ENCODE results near the gene R3HDM1.
"Not testable (repeated sequence)": the region's sequence is repeated elsewhere in the genome, so short reads cannot be mapped to it uniquely, and the experiment has no call there.

Gene R3HDM1

GRCh38 chr2:135573620-135574019 lies 42.3 kb downstream of the R3HDM1 start:
- FAIRE-seq = no peak

DNA sequence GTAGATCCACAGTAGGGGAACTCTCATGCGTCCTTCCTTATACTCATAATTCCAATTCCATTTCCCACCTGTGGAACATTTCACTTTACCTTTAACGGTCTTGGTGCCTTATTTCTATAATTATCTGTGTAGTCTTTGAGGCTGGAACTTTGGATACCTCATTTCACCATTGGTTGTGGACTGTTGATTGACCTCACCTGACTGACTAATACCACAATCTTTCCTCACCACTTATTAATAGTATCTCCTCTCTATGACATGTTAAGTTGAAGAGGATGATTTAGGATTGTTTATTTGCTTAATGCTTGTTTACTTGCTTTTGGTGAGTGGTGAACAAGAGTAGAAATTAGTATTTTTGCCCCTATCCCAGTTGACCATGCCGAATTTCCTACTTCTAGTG lies 50.0 kb downstream of the R3HDM1 start:
- no peak for FAIRE-seq

- FAIRE-seq = no peak
Observed at GRCh38 chr2:135582383-135582782, 51.1 kb downstream of the R3HDM1 start.

DNA sequence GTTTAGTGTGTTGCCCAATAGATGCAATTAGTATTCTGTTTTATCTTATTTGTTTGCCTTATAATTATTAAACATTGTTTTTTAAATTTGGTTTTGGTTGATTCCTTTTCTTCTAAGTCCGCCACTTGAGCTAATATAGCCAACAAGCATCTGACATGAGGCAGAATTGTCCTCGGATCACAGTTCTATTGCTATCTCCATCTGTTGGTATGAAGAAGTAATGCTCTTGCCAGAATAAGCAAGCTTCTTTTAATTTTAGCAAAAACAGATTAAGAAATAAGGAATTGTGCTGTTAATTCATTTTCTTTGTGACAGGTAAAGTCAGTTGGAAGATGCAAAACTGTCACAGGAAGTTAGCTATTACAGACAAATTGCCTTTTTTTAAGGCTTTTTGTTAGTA lies 54.3 kb downstream of the R3HDM1 start:
- FAIRE-seq = peak; percentile 40

DNA sequence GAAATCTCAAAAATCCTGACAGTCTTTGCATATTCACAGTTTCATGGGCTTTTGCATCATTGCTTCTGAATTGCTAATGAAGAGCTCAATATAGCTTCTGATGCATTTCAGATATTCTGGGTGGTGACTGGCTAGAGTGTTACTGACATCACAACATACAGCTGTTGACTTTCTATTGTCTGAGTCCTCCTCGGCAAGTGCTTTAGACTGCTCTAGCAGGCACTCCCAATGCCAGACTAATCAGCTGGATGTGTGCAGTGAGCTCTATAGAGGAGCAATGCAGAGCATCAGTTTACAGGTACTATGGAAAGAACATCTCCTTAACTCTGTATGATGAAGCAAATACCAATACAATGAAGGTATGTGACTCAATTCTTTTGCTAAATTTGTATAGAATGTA lies 54.9 kb downstream of the R3HDM1 start:
- FAIRE-seq = no peak

DNA sequence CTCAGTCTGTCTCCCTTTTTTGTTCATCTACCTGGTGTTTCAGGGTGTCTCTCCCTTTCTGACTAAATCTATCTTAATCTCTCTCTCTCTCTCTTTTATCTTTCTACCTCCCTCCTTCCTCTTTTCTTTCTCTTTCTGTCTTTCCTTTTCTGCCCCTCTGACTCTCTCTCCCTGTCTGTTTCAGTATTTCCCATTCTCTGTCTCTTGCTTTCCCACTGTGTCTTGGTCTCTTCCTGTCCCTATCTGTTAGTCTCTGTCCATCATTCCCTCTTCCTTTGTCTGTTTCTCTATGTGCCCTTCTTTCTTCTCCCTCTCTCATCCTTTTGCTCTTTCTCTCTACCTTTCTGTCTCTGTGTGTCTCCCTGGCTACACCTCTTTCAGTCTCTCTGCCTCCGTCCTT lies 56.7 kb downstream of the R3HDM1 start:
- no peak for FAIRE-seq

DNA sequence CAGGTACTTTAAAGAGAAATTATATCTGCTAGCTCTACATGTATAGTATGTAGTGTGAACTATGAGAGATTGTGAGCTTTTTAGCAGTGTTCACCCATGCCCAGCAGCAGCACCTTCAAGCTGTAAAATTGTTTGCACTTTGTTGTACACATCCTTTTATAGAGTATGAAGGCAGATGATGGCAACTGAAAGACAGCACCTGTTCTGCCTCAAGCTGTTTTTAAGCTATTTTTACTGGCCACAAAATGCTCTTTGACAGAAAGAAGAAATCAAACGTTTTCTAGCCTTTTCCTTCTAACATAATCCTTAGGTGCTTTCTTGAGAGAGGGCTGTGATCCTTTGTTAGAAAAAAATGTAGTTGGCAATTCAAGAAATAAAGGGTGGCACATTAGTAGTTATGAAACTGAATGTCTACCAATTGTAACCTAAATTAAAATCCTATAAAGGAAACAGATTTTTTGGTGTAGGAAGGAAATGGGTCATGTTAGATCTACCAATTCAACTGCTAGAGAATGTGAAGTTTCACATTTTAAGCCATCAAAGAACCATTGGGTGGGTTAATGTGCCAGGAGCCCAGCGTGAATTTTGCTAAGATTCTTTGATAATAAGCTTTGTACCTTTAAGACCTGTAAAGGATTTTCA lies 59.5 kb downstream of the R3HDM1 start:
- no peak for FAIRE-seq

- peak; percentile 51 for FAIRE-seq
Observed at GRCh38 chr2:135600915-135601314, 69.6 kb downstream of the R3HDM1 start.

DNA sequence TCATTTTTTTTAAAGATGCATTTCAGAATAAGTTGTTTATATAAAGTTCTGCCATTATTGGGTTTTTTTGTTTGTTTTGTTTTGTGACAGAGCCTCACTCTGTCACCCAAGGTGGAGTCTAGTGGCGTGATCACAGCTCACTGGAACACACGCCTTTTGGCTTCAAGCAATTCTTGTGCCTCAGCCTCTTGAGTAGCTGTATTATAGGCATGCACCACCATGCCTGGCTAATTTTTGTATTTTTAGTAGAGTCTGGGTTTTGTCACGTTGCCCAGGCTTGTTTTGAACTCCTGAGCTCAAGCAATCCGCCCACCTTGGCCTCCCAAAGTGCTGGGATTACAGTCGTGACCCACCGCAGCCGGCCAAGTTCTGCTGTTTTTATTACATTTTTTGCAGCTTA lies 72.3 kb downstream of the R3HDM1 start:
- no peak for FAIRE-seq

GRCh38 chr2:135607561-135607960 lies 76.3 kb downstream of the R3HDM1 start:
- no peak for FAIRE-seq

DNA sequence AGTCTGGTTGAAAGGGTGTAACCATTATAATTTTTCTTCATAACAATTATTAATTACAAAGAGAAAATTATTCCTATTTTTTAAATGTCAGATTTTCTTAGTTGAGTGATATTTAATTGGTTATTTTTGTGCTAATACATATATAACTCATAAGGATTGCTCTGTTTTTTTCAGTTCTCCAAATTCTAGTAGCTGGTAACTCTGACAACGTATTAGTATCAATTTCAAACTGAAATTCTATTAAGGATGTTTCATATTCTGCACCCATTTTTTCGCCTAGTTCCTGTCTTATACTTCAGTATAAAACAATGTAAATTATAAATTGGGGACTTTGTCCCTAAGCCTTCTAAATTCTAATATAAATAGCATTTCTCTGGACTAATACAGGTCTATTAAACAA lies 81.0 kb downstream of the R3HDM1 start:
- FAIRE-seq = peak; percentile 52

GRCh38 chr2:135615404-135615803 lies 84.1 kb downstream of the R3HDM1 start:
- no peak for FAIRE-seq

DNA sequence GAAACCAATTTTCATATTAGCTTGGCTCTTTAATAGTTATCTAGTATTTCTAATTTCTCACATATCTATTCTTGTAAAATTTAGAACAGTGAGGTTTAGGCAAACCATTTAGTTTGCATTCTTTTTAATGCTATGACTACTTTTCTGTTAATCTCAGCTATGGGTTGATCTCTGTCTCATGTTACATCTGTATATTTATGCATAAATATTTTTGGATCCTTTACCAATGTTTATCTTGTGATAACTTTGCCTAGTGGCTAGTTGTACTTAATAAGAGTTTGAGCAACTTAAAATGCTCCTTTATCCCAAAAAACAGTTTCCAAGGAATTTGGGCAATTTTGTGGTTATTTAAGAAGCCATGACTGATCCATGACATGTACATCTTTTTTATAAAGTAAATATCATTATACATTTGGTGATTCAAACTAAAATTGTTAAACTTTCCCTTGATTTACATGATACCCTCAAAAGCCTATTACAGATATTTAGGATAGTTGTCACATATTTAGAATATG lies 86.3 kb downstream of the R3HDM1 start:
- no peak for FAIRE-seq

- FAIRE-seq = no peak
Observed at GRCh38 chr2:135620198-135620597, 88.9 kb downstream of the R3HDM1 start.

DNA sequence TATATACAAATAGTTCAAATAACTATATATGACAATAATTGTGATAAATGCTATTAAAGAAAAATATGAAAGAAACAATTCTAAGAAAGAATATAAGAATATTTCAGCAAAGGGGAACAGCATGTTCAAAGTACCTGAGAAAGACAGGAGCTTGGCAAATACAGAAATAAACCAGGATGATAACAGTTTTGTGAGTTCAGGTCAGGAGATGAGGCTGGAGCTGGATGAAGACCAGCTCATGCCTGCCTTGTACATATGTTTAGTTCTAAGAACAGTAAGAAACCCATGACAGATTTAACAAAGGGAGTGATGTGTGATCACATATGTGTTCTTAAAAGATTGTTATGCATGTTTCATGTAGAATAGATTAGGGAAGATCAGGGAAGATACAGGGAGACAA lies 98.2 kb downstream of the R3HDM1 start:
- FAIRE-seq = no peak

DNA sequence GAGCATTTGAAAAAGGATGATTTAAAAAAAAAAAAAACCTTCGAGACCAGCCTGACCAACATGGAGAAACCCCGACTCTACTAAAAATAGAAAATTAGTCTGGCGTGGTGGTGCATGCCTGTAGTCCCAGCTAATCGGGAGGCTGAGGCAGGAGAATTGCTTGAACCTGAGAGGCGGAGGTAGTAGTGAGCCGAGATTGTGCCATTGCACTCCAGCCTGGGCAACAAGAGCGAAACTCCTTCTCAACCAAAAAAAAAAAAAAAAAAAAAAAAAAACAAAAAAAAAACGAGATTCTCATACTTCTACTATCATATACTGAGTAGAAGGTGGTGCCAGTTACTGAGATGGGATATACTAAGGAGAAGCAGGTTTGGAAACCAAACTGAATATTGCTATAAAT lies 98.8 kb downstream of the R3HDM1 start:
- not testable (repeated sequence) for FAIRE-seq

GRCh38 chr2:135630488-135630887 lies 99.2 kb downstream of the R3HDM1 start:
- no peak for FAIRE-seq

DNA sequence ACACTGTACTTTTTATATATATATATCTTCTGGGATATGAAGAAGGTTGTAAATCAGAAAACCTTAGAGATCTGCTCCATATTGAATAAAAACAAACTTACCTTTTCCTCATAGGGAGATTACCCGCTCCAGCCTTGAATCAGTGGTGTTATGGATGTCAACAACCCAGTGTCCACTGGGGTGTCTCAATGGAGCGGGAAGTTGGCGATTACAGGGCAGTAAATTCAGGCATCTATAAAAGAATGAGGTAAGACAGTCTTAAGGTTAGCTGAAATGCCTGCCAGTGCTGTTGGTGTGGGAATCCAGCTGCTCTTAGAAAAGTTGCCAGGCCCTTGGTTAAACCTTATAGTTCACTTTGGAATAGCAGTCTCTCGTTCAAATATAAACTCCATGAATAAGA lies 102.3 kb downstream of the R3HDM1 start:
- no peak for FAIRE-seq

DNA sequence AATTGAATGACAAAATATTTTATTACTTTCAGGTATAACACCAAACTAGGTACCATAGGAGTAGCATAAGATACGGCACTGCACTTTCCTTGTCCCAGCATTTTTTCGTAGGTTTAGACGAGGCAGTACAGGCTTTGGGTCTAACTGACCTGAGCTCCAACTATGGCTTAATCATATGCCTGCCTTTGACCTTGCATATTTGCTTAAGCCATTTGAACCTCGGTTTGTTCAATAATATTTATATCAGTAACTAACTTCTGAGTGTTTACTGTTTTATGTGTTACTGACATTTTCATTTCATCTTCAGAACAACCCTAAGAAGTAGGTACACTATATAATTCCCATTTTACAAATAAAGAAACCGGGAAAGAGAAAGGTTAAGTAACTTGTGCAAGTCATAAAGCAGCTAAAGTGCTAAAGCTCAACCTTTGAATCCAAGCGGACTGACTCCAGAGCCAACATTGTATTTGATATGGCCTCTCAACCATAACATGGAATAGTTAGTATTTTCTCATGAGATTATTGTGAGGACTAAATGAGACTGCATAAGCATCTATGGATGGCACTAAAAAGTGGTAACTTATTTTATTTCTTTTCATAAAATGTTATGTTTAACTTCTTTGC lies 104.0 kb downstream of the R3HDM1 start:
- FAIRE-seq = no peak

GRCh38 chr2:135636982-135637381 lies 105.7 kb downstream of the R3HDM1 start:
- no peak for FAIRE-seq

DNA sequence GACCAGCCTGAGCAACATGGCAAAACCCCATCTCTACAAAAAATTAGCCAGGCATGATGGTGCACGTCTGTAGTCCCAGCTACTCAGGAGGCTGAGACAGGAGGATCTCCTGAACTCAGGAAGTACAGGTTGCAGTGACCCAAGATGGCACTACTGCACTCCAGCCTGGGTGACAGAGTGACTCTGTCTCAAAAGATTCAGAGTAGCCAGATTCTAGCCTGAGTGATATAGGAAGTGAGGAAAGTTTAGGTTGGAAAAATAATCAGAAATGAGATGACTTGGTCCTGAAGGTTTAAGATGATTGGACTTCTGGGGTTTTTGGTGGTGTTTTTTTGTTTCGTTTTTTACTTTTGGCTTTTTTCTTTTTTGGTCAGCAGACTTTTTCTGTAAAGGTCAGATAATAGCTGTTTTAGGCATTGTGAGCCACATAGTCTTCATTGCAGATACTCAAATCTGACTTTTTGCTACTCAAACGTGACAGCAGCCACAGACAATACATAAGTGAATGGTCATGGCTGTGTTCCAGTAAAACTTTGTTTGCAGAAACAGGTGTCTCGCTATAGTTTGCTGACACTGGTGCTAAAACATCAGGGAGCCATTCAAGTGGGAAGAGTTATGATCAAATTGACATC lies 106.3 kb downstream of the R3HDM1 start:
- FAIRE-seq = no peak

- FAIRE-seq = no peak
Observed at GRCh38 chr2:135638825-135639224, 107.5 kb downstream of the R3HDM1 start.

DNA sequence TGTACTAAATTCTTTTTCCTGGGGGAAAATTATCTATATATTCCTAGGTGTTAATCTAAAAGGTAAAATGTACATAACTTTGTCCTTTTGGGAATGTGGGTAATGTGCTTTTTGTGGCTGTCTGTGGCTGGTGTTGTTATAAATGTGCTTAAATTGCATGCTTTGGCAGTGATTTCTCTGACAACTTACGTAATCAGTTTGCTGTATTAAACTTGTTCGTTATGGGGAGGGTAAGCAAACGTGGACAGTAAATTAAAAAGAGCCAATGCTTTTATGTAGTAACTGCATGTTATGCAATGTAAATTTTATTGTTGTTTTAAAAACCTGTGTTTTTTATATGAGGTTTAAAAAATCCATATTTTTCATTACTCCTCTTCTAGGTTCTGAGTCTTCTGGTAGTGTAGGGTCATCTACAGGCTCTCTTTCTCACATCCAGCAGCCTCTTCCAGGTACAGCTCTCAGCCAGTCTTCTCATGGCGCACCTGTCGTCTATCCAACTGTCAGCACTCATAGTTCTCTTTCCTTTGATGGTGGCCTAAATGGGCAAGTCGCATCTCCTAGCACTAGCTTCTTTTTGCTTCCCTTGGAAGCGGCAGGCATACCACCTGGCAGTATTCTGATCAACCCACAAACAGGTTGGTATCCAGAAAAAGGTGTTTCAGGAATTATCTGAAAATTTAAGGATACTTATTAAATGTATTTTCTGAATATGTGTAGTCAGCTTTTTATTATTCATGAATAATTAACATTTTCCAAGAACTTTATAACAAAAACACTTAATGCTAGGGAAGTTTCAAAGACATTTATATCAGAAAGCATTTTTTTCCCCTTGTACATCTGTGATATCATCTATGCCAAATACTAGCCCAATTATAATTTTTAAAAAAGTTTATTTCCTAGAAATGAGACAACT lies 110.1 kb downstream of the R3HDM1 start:
- no peak for FAIRE-seq
